Fibroblast of skin of right biceps (primary cell): Measurements from ENCODE around the gene RAB3B.
"Not testable (repeated sequence)": the region's sequence is repeated elsewhere in the genome, so short reads cannot be mapped to it uniquely, and the experiment has no call there.

ENCODE experiments used
- DNase-seq: peaks from one replicate; pipeline ENCODE4 v3.0.0-alpha.2; 2013

RAB3B gene

GRCh38 chr1:51990478-51990965, at the start of gene RAB3B:
Gene RAB3B, minus strand, starts transcription at chr1:51990700. Its CDS starts 13,583 bp downstream, at chr1:51977117.
- peak; percentile 65 for DNase-seq

GRCh38 chr1:52037909-52038308, 47.4 kb upstream of the RAB3B start:
- DNase-seq = no peak

- no peak for DNase-seq
Measured at GRCh38 chr1:52037402-52037814, 46.9 kb upstream of the RAB3B start.

GRCh38 chr1:52034050-52034384, 43.5 kb upstream of the RAB3B start:
- no peak for DNase-seq

GRCh38 chr1:52033190-52034049, 42.9 kb upstream of the RAB3B start, which contains the start of gene KTI12:
Gene KTI12, minus strand, starts transcription at chr1:52033810. Its CDS starts 49 bp downstream, at chr1:52033761.
- peak; percentile 92 for DNase-seq

- peak; percentile 49 for DNase-seq
Measured at GRCh38 chr1:52032785-52033131, 42.3 kb upstream of the RAB3B start.

GRCh38 chr1:52032124-52032784, 41.8 kb upstream of the RAB3B start:
- DNase-seq = no peak

GRCh38 chr1:52028839-52029238, 38.3 kb upstream of the RAB3B start:
- DNase-seq = not testable (repeated sequence)

- no peak for DNase-seq
Measured at GRCh38 chr1:52028328-52028727, 37.8 kb upstream of the RAB3B start.

GRCh38 chr1:52026278-52026677, 35.8 kb upstream of the RAB3B start:
- DNase-seq = no peak

GRCh38 chr1:52022133-52022532, 31.6 kb upstream of the RAB3B start:
- DNase-seq = no peak

GRCh38 chr1:52008071-52008809, 17.7 kb upstream of the RAB3B start:
- no peak for DNase-seq

- peak; percentile 39 for DNase-seq
Measured at GRCh38 chr1:52007215-52008002, 16.9 kb upstream of the RAB3B start.

- not testable (repeated sequence) for DNase-seq
Measured at GRCh38 chr1:52006081-52006553, 15.6 kb upstream of the RAB3B start.

- DNase-seq = peak; percentile 96
Measured at GRCh38 chr1:52005548-52005947, 15.0 kb upstream of the RAB3B start.

GRCh38 chr1:52003877-52004276, 13.4 kb upstream of the RAB3B start:
- DNase-seq = no peak

GRCh38 chr1:52002038-52002917, 11.8 kb upstream of the RAB3B start:
- DNase-seq = peak; percentile 86

- no peak for DNase-seq
Measured at GRCh38 chr1:51998701-51999100, 8.2 kb upstream of the RAB3B start.

- no peak for DNase-seq
Measured at GRCh38 chr1:51997974-51998382, 7.5 kb upstream of the RAB3B start.

GRCh38 chr1:51989582-51990477, 670 bp downstream of the RAB3B start:
- DNase-seq = no peak
